Common myeloid progenitor, CD34-positive (primary cell): ENCODE data around the gene NRBP1. TPM values are rescaled to one million over a fixed set of nuclear protein-coding genes. Genes with fewer than 3 reads are reported as not detected.

Experiments
- CTCF ChIA-PET: fragments of 350-600 bp; sonication (Branson Sonifier 250); formaldehyde crosslinking; loops from one replicate; lab custom pipeline; 2021; ENCODE audit warnings: antibody characterized with exemption; lab: Charles Lee
- POLR2A ChIA-PET: fragments of 350-600 bp; sonication (Branson Sonifier 250); formaldehyde crosslinking; loops from one replicate; lab custom pipeline; 2021; ENCODE audit warnings: antibody characterized with exemption; lab: Charles Lee
- DNase-seq, 3 donors: peaks; one replicate each; pipeline versions ENCODE4 v3.0.0 to v3.0.0-alpha.2; 2013
- H3K27ac ChIP-seq, 2 experiments: 1 replicate in 1 of 2; 2 replicates in 1 of 2; pipeline ENCODE4 v1.7.0; 2013; ENCODE audit warnings: inconsistent platforms in 2 of 2, low read length in 2 of 2, mild to moderate bottlenecking in 2 of 2, low read depth in 1 of 2, moderate library complexity in 1 of 2; ENCODE audit not compliant: severe bottlenecking in 2 of 2, insufficient read depth in 1 of 2, poor library complexity in 1 of 2
- H3K27me3 ChIP-seq, 5 experiments: replicated peaks in 2 of 5; 1 replicate in 3 of 5; 2 replicates in 2 of 5; pipeline versions ENCODE4 v1.6.1 to v1.7.0; 2013; ENCODE audit warnings: low read length in 4 of 5, mild to moderate bottlenecking in 2 of 5, moderate library complexity in 2 of 5, inconsistent platforms in 1 of 5; ENCODE audit not compliant: insufficient read depth in 5 of 5, control insufficient read depth in 4 of 5
- H3K36me3 ChIP-seq, 4 experiments: 1 replicate in 2 of 4; 2 replicates in 2 of 4; pipeline versions ENCODE4 v1.6.1 to v1.7.0; 2013; ENCODE audit warnings: low read length in 3 of 4, control low read depth in 1 of 4, mild to moderate bottlenecking in 1 of 4; ENCODE audit not compliant: control insufficient read depth in 4 of 4, insufficient read depth in 4 of 4
- H3K4me1 ChIP-seq, 4 experiments: 1 replicate in 3 of 4; 2 replicates in 1 of 4; pipeline versions ENCODE4 v1.6.1 to v1.7.1; 2013; ENCODE audit warnings: low read length in 3 of 4, mild to moderate bottlenecking in 3 of 4, control low read depth in 1 of 4, inconsistent platforms in 1 of 4, moderate library complexity in 1 of 4; ENCODE audit not compliant: control insufficient read depth in 4 of 4, insufficient read depth in 4 of 4; ENCODE audit errors: control extremely low read depth in 1 of 4
- H3K4me3 ChIP-seq, 7 experiments: 1 replicate in 4 of 7; 2 replicates in 3 of 7; pipeline versions ENCODE4 v1.5.1 to v1.7.0; 2013; ENCODE audit warnings: mild to moderate bottlenecking in 7 of 7, low read length in 6 of 7, moderate library complexity in 6 of 7, inconsistent platforms in 2 of 7, low read depth in 2 of 7, control low read depth in 1 of 7; ENCODE audit not compliant: insufficient read depth in 4 of 7, control insufficient read depth in 1 of 7; ENCODE audit errors: extremely low read depth in 1 of 7
- H3K9me3 ChIP-seq, 5 experiments: 1 replicate in 4 of 5; 2 replicates in 1 of 5; pipeline versions ENCODE4 v1.6.1 to v1.7.1; 2013; ENCODE audit warnings: low read length in 4 of 5, mild to moderate bottlenecking in 2 of 5, inconsistent platforms in 1 of 5, low read depth in 1 of 5, moderate library complexity in 1 of 5; ENCODE audit not compliant: control insufficient read depth in 4 of 5, insufficient read depth in 2 of 5; ENCODE audit errors: control extremely low read depth in 1 of 5
- WGBS: methylation state at CpG from one replicate; pipeline ENCODE4 v1.1.5; 2013; ENCODE audit not compliant: insufficient coverage; 5-methylcytosine and 5-hydroxymethylcytosine counted together
- polyA plus RNA-seq: library from polyadenylated mRNA; unstranded; fragments of 120-200 nt; gene quantifications from one replicate; pipeline ENCODE4 v1.2.1, GENCODE V29; 2013

The NRBP1 gene
- 62.4 TPM for polyA plus RNA-seq

DNA sequence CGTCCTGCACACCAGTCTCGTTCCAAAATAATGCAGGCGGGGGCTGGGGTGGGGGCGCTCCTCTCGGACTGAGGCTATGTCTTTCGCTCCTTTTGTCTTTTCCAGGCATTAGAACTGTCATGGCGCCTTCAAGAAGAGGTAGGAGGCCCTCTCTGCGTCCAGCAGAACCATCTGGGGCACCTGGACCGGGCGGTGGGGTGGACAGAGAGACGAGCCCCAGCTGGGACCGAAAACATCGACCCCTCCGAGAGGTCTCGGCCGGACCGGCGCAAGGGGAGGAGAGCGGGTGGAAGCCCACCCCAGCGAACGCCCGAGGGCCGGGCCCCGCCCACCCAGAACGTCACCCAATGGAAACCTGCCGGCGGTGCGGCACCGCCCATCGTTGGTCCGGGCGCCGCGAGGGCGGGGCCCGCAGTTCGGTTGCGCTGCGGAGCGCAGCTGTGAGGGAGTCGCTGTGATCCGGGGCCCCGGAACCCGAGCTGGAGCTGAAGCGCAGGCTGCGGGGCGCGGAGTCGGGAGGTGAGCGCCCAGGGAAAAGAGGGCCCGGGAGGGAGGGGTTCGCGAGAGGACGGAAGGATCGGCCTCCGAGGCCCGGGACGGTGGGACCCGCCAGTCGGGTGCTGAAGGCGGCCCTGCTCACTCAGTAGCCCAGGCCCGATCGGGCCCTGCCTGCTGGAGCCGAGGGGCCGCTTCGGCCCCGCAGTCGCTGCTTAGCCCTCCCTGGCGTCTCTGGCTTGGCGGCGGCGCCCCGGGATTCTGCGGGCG lies at the start of gene NRBP1:
Gene NRBP1, plus strand, starts transcription at position 419 of the 765 bp plus-strand sequence. CDS start 4,643 bp downstream, outside the sequence.
- Histone ChIP-seq H3K36me3 (peaks cover 0 to 9% (median 5%) of the 10 kb centered on the region in 4 experiments), H3K4me3 (peak within 1 kb of the TSS; percentile 61 to 96 (median 92)), H3K27me3 (no peaks in the 10 kb centered on the region), H3K9me3 (no peaks in the 10 kb centered on the region), H3K4me1 (peaks cover 12 to 28% (median 19%) of the 10 kb centered on the region in 4 experiments), H3K27ac (peak within 1 kb of the TSS; percentile 92 to 96)
- DNase-seq: peak; percentile 87 to 92 (median 92)
- POLR2A ChIA-PET: interaction anchor here (2.2 kb wide), 1 partner anchor 19 kb away, joined by 10 read pairs; the partner anchor contains the start of gene PPM1G
- CTCF ChIA-PET: interaction anchor here (1.0 to 6.9 kb wide), 6 partner anchors 8 to 47 kb away, joined by 3 to 45 read pairs (median 4); partner anchors contain the start of genes PPM1G and ZNF513
- under 1% methylated on average over 66 of the region's 75 CpGs for WGBS

DNA sequence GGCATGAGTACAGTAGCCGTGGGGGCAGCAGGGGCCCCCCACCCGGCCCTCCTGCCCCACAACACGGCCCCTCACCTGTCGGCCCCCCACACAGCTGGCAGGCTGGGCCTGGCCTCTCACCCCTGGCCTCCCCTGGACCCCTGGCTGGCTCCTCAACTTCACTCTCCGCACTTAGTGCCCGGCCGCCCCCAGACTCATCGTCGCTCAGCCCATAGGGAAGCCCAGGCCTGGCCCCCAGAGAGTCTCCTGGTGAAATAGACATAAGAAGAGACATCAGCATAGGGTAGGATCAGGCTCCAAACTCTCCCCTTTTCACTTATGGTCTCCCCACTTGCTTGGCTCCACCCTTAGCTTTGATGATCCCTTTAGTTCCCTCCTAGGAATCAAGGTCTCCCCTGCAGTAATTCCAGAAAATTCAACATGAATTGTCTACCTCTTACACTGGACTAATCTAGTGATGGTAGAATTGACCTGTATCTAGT lies 49.6 kb upstream of the NRBP1 start:
- ChIA-PET POLR2A (interaction anchor here (1.0 to 2.3 kb wide), 2 partner anchors 8 to 30 kb away, joined by 4 to 15 read pairs; partner anchors contain the start of genes EIF2B4, PPM1G and SNX17), CTCF (interaction anchor here (0.7 to 1.6 kb wide), 8 partner anchors 8 to 420 kb away, joined by 3 to 7 read pairs (median 3); partner anchors contain the start of genes EIF2B4, PPM1G and SNX17)
- Histone ChIP-seq H3K4me1 (peaks cover 12 to 27% (median 18%) of the 10 kb centered on the region in 4 experiments), H3K36me3 (peaks cover 4 to 80% (median 55%) of the 10 kb centered on the region in 4 experiments), H3K27me3 (no peaks in the 10 kb centered on the region), H3K9me3 (no peaks in the 10 kb centered on the region), H3K4me3 (peak overlapping the region in 1 of 7 experiments; percentile 83), H3K27ac (peak overlapping the region in 1 of 2 experiments; percentile 92)
- no peak for DNase-seq
- 98% methylated on average over 8 of the region's 9 CpGs for WGBS

DNA sequence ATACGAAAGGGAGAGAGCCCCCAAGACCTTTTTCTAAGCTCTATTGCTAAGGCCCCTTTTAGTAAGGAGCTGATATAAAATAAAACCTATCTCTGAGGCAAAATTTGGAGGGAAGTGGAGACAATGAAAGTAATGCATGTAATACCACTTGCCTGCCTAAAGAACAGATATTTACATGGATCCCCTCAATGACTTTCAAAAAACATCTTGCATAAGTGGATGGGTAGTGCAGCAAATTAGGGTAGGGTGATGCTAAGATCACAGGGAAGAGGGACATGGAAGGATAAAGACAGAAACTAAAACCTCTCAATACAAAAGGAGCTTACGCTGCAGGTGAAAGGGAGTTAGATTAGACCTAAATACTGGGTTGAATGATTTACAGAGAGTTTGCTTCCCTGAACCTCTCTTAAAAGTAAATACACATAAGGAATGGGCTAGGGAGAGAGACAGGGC lies 49.0 kb upstream of the NRBP1 start:
- WGBS: no CpG with 5 or more reads among the region's 2 CpGs

DNA sequence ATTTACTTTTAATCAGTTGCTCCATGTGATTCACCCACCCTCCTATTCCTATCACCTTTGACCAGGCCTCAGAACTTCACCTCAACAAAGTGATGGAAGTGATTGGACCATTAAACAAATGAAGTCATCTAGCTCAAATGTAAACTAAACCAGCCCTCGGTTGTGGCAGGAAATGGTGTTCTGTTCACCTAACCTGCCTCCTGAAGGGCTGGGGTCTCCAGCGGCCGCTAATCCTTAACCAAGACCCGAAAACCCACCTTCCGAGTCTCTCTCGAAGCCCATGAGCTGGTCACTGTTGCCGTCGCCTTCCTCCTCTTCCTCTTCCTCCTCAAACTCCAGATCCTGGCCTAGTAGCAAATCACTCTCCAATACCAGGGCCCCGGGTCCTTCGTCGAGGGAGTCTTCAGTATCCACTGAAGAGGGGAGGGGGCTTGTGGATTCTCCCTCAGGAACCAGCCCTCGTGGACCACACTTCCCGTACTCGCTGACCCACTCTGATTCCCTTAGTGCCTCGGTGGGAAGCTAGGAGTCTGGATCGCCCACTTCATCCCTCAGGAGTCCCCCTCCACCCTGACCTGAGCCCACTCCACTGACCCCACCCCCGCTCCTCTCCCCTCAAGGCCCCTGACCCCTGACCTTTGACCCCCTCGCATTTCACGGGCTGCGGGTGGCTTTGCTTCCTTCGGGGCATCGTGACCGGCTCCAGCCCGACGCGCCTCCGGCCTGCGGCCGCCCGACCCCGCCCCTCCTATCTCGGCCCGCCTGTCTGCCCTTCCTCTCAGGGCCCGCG lies 48.4 kb upstream of the NRBP1 start:
- 0% methylated on average over 22 of the region's 35 CpGs for WGBS
- CTCF ChIA-PET: interaction anchor here (0.8 to 1.6 kb wide), 7 partner anchors 9 to 246 kb away, joined by 3 to 7 read pairs (median 3); partner anchors contain the start of genes EIF2B4 and SNX17
- H3K4me3 ChIP-seq: peak overlapping the region; percentile 67 to 86 (median 81)
- H3K27ac ChIP-seq: peak overlapping the region; percentile 81 to 92
- POLR2A ChIA-PET: interaction anchor here (0.6 to 2.3 kb wide), 3 partner anchors 9 to 1213 kb away, joined by 3 to 15 read pairs (median 7); partner anchors contain the start of genes EIF2B4, PPM1G and SNX17
- H3K4me1 ChIP-seq: peaks cover 12 to 27% (median 18%) of the 10 kb centered on the region in 4 experiments
- peak; percentile 10 to 60 (median 45) for DNase-seq
- peaks cover 12 to 81% (median 55%) of the 10 kb centered on the region in 4 experiments for H3K36me3 ChIP-seq
- no peaks in the 10 kb centered on the region for H3K9me3 ChIP-seq
- no peaks in the 10 kb centered on the region for H3K27me3 ChIP-seq

More for the DNA sequence above, 49.0 kb upstream of the NRBP1 start:
- H3K36me3 ChIP-seq: peaks cover 7 to 81% (median 56%) of the 10 kb centered on the region in 4 experiments
- ChIA-PET CTCF (interaction anchor here (0.8 to 1.6 kb wide), 8 partner anchors 8 to 246 kb away, joined by 3 to 7 read pairs (median 3); partner anchors contain the start of genes EIF2B4, PPM1G and SNX17), POLR2A (interaction anchor here (0.6 to 2.3 kb wide), 3 partner anchors 8 to 1214 kb away, joined by 3 to 15 read pairs (median 7); partner anchors contain the start of genes EIF2B4, PPM1G and SNX17)
- H3K4me3 ChIP-seq: peak overlapping the region in 6 of 7 experiments; percentile 67 to 86 (median 82)
- peaks cover 12 to 27% (median 18%) of the 10 kb centered on the region in 4 experiments for H3K4me1 ChIP-seq
- peak in 2 of 3 donors; percentile 16 to 33 for DNase-seq
- H3K27me3 ChIP-seq: no peaks in the 10 kb centered on the region
- no peaks in the 10 kb centered on the region for H3K9me3 ChIP-seq
- H3K27ac ChIP-seq: peak overlapping the region; percentile 81 to 92

DNA sequence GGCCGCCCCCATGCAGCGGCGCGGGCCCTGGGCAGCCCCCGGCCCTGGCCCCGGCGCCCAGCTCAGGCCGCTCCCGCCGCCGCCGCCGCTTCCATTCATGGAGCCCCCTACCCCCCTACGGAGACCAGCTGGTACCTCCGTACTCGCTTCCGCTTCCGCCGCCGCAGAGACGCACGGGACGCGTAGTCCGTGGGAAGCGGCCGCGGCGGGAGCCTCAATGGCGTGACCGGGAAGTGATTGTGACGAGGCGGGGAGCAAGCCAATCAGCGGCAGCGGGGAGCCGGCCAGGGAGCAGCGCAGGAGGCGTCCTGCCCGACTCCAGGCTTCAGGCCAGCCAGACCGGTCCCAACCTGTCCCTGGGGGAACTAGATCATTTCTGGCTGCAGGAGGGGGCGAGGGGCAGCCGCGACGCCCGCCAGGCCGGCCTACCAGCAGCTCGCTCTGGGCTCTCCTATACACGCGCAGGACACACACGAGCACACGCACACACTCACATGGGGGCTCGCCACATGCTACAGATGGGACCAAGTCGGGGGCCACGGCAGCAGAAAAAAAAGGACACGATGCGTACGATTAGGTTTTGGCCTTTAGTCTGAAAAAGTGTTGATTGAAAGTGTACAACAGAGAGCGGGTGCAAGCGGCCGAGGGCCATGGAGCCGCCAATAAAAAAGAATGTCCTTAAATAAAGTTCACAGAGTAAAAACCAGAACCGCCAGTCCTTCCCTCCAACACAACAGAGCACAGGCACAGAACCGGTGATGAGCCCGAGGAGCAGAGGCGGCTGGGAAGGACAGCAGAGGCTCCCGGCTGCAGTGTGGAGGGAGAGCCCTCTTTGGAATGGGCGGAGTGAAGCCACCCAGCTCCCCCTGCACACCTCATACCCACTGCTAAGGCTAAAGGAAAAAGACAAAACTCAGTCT lies 47.5 kb upstream of the NRBP1 start, which contains the start of gene ZNF513:
Gene ZNF513, minus strand, starts transcription at position 109 of the 920 bp plus-strand sequence. CDS start 208 bp downstream, outside the sequence.
- Histone ChIP-seq H3K4me1 (peaks cover 12 to 27% (median 18%) of the 10 kb centered on the region in 4 experiments), H3K36me3 (peaks cover 12 to 81% (median 51%) of the 10 kb centered on the region in 4 experiments), H3K27me3 (no peaks in the 10 kb centered on the region), H3K4me3 (peak within 1 kb of the TSS; percentile 67 to 86 (median 81)), H3K27ac (peak within 1 kb of the TSS; percentile 81 to 92), H3K9me3 (no peaks in the 10 kb centered on the region)
- DNase-seq: peak; percentile 91 to 94 (median 92)
- ChIA-PET CTCF (interaction anchor here (1.6 to 2.0 kb wide), 2 partner anchors 10 to 47 kb away, joined by 6 read pairs; partner anchors contain the start of genes NRBP1 and SNX17), POLR2A (interaction anchor here (2.3 kb wide), 1 partner anchor 10 kb away, joined by 15 read pairs; the partner anchor contains the start of genes EIF2B4 and SNX17)
- WGBS: 21% methylated on average over 52 of the region's 67 CpGs
